Neural cell (in vitro differentiated cells): ENCODE data around the gene WNT3A. TPM values are rescaled to one million over a fixed set of nuclear protein-coding genes. Genes with fewer than 3 reads are reported as not detected.

Experiments
- H2AFZ ChIP-seq: fragments of 200-600, 300-800 bp; sonication (generic), shearing (Covaris generic); 2 replicates; pipeline ENCODE4 v1.6.0; 2014; ENCODE audit warnings: low read depth, mild to moderate bottlenecking, antibody characterized with exemption, low read length, moderate library complexity
- H3F3A ChIP-seq: fragments of 200-600 bp; shearing (Covaris generic); 2 replicates; pipeline ENCODE4 v1.6.1; 2016; ENCODE audit warnings: mild to moderate bottlenecking, moderate library complexity, mixed read lengths, antibody characterized with exemption, low read length; ENCODE audit not compliant: insufficient read depth, poor library complexity, severe bottlenecking
- H3K27ac ChIP-seq: fragments of 200-600, 300-800 bp; sonication (generic), shearing (Covaris generic); 2 replicates; pipeline ENCODE4 v1.5.1; 2014; ENCODE audit warnings: mild to moderate bottlenecking, low read length, moderate library complexity
- H3K27me3 ChIP-seq: fragments of 300-800, 200-600 bp; sonication (generic), shearing (Covaris generic); 2 replicates; pipeline ENCODE4 v1.6.0; 2014; ENCODE audit warnings: mild to moderate bottlenecking, low read depth, low read length, moderate library complexity; ENCODE audit not compliant: insufficient read depth
- H3K36me3 ChIP-seq: fragments of 300-800, 200-600 bp; sonication (generic), shearing (Covaris generic); 2 replicates; pipeline ENCODE4 v1.5.1; 2014; ENCODE audit warnings: mild to moderate bottlenecking, antibody characterized with exemption, low read length, moderate library complexity; ENCODE audit not compliant: insufficient read depth
- H3K4me2 ChIP-seq: fragments of 300-800, 200-600 bp; sonication (generic), shearing (Covaris generic); 2 replicates; pipeline ENCODE4 v1.6.0; 2014; ENCODE audit warnings: mild to moderate bottlenecking, low read length
- H3K4me3 ChIP-seq: fragments of 300-800, 200-600 bp; sonication (generic), shearing (Covaris generic); 2 replicates; pipeline ENCODE4 v1.5.1; 2014; ENCODE audit warnings: mild to moderate bottlenecking, low read length, moderate library complexity
- H3K79me2 ChIP-seq: fragments of 200-600 bp; shearing (Covaris generic); replicated peaks from 2 replicates; pipeline ENCODE4 v1.6.0; 2014; ENCODE audit warnings: mild to moderate bottlenecking, low read length, moderate library complexity; ENCODE audit not compliant: insufficient read depth
- H3K9ac ChIP-seq: fragments of 300-800, 200-600 bp; sonication (generic), shearing (Covaris generic); 2 replicates; pipeline ENCODE4 v1.6.1; 2016; ENCODE audit warnings: mild to moderate bottlenecking, low read length, mixed read lengths
- H3K9me2 ChIP-seq: fragments of 200-600 bp; shearing (Covaris generic); 2 replicates; pipeline ENCODE4 v1.6.1; 2016; ENCODE audit warnings: mild to moderate bottlenecking, low read length, mixed read lengths; ENCODE audit not compliant: insufficient read depth
- H3K9me3 ChIP-seq: fragments of 200-600, 300-800 bp; sonication (generic), shearing (Covaris generic); 2 replicates; pipeline ENCODE4 v1.6.1; 2016; ENCODE audit warnings: mild to moderate bottlenecking, mixed run types, low read length, moderate library complexity, mixed read lengths
- H4K20me1 ChIP-seq: fragments of 200-600 bp; shearing (Covaris generic); 2 replicates; pipeline ENCODE4 v1.6.1; 2016; ENCODE audit warnings: mild to moderate bottlenecking, mixed run types; ENCODE audit not compliant: insufficient read depth
- CTCF ChIP-seq: fragments of 450-650 bp; IDR thresholded peaks from 2 replicates; pipeline ENCODE4 v1.5.1; 2014; ENCODE audit warnings: antibody characterized with exemption, mild to moderate bottlenecking, moderate library complexity; ENCODE audit not compliant: poor library complexity, severe bottlenecking
- EP300 ChIP-seq: fragments of 450-650 bp; conservative IDR thresholded peaks from 2 replicates; pipeline ENCODE4 v1.6.1; 2014; ENCODE audit warnings: antibody characterized with exemption, mild to moderate bottlenecking, moderate library complexity; ENCODE audit not compliant: poor library complexity, severe bottlenecking
- EZH2 ChIP-seq: fragments of 200-600, 300-800 bp; shearing (Covaris generic), sonication (generic); IDR thresholded peaks from 2 replicates; pipeline ENCODE4 v1.6.1; 2014; ENCODE audit warnings: antibody characterized with exemption, low read length, borderline replicate concordance, mild to moderate bottlenecking; ENCODE audit not compliant: insufficient read depth, poor library complexity, severe bottlenecking
- MXI1 ChIP-seq: fragments of 450-650 bp; conservative IDR thresholded peaks from 2 replicates; pipeline ENCODE4 v1.6.1; 2014; ENCODE audit warnings: antibody characterized with exemption, mild to moderate bottlenecking; ENCODE audit not compliant: poor library complexity, severe bottlenecking
- POLR2AphosphoS5 ChIP-seq: IDR thresholded peaks from 2 replicates; pipeline ENCODE4 v1.6.1; 2012
- RAD21 ChIP-seq: fragments of 450-650 bp; conservative IDR thresholded peaks from 2 replicates; pipeline ENCODE4 v1.6.1; 2014; ENCODE audit warnings: antibody characterized with exemption, mild to moderate bottlenecking, moderate library complexity
- REST ChIP-seq: IDR thresholded peaks from 2 replicates; pipeline ENCODE4 v1.6.1; 2012; ENCODE audit warnings: borderline replicate concordance
- SMC3 ChIP-seq: fragments of 450-650 bp; conservative IDR thresholded peaks from 2 replicates; pipeline ENCODE4 v1.6.1; 2014; ENCODE audit warnings: antibody characterized with exemption, mild to moderate bottlenecking, moderate library complexity; ENCODE audit not compliant: poor library complexity
- TAF1 ChIP-seq: IDR thresholded peaks from 2 replicates; pipeline ENCODE4 v1.6.1; 2012; ENCODE audit warnings: low read depth
- polyA plus RNA-seq: library from polyadenylated mRNA; depleted of rRNA; stranded (reverse); fragments of >200 nt; gene quantifications from 2 replicates; pipeline ENCODE4 v1.2.3, GENCODE V29; 2014

WNT3A gene
- polyA plus RNA-seq, 1 donor from 2014 or later, result 0.14 TPM

GRCh38 chr1:228020686-228021354 lies 14.0 kb downstream of the WNT3A start:
- Histone ChIP-seq H3K9me3 (no peaks in the 10 kb centered on the region), H3K9ac (no peak overlapping the region), H3F3A (no peaks in the 10 kb centered on the region), H3K9me2 (no peaks in the 10 kb centered on the region), H3K4me3 (no peak overlapping the region), H3K4me2 (no peak overlapping the region), H4K20me1 (no peaks in the 10 kb centered on the region), H2AFZ (no peak overlapping the region), H3K27me3 (no peaks in the 10 kb centered on the region), H3K27ac (no peak overlapping the region), H3K79me2 (no peaks in the 10 kb centered on the region), H3K36me3 (no peaks in the 10 kb centered on the region)
- no peak for TF ChIP-seq POLR2AphosphoS5
- TF ChIP-seq EZH2, result no peak
- no peak for TF ChIP-seq MXI1

GRCh38 chr1:228021355-228022030 lies 14.7 kb downstream of the WNT3A start:
- no peak overlapping the region for H3K4me3 ChIP-seq
- no peak overlapping the region for H3K9ac ChIP-seq
- H2AFZ ChIP-seq, result no peak overlapping the region
- H4K20me1 ChIP-seq, result no peaks in the 10 kb centered on the region
- H3K36me3 ChIP-seq, result no peaks in the 10 kb centered on the region
- H3K9me3 ChIP-seq, result no peaks in the 10 kb centered on the region
- no peaks in the 10 kb centered on the region for H3K79me2 ChIP-seq
- no peak for TF ChIP-seq SMC3
- TF ChIP-seq REST, result no peak
- no peak for TF ChIP-seq MXI1
- no peak for TF ChIP-seq TAF1
- TF ChIP-seq EZH2, result no peak
- no peak for TF ChIP-seq CTCF
- no peak for TF ChIP-seq RAD21
- no peak for TF ChIP-seq POLR2AphosphoS5
- no peak for TF ChIP-seq EP300
- no peak overlapping the region for H3K4me2 ChIP-seq
- H3K27ac ChIP-seq, result no peak overlapping the region
- no peaks in the 10 kb centered on the region for H3F3A ChIP-seq
- no peaks in the 10 kb centered on the region for H3K27me3 ChIP-seq
- no peaks in the 10 kb centered on the region for H3K9me2 ChIP-seq
